Activated naive CD4-positive, alpha-beta T cell (primary cell): ENCODE results near the gene ETF1.

Source experiments
- DNase-seq, 4 experiments: peaks; one replicate each; lab custom pipeline; 2025; lab: John Stamatoyannopoulos, UW

ETF1 gene

DNA sequence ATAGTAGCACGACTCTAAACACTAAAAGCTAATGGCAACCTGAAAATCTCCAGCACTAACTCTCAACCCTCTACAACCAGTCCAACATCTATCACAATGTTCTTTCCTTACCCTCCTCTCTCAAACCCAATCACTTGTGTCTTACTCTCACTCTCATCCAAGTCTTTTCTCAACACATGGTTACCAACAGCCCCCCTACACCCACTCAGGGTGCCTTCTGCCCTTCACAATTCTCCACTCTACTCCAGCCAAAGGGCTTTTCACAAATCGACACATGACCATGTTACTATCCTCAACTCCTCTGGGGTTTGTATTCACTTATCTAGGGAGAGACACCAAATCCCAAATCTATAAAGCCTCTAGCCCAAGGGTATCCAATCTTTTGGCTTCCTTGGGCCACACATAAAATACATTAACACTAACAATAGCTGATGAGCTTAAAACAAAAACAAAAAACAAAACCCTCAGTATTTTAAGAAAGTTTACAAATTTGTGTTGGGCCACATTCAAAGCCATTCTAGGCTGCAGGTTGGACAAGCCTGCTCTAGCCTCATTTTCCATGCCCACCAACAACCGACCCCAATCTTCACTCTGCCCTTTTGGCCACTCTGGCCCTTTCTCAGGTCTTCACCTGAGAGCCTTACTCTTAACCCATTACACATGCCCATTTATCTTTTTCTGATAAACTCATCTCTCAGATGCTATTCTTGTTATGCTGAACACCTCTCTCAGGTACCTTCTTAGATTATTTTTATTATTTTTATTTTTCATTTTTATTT is 20.5 kb upstream of the ETF1 start:
- no peak for DNase-seq

DNA sequence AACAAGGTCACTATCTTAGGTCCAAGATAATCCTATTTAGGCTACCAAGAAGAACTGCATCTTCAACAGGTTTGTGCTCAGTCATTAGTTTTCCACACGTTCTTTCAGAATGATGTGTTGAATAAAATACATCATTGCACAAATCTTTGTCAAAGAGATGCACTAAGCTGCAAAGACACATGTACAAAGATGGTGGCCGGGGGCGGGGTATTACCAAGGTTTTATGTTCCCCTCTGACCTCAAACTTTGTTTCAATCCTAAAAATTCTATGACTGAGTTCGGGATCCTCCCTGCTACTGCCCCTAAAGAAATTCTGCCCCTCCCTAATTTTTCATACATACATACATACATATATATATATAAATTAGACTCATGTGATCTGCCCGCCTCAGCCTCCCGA is 17.9 kb upstream of the ETF1 start:
- DNase-seq: no peak

DNA sequence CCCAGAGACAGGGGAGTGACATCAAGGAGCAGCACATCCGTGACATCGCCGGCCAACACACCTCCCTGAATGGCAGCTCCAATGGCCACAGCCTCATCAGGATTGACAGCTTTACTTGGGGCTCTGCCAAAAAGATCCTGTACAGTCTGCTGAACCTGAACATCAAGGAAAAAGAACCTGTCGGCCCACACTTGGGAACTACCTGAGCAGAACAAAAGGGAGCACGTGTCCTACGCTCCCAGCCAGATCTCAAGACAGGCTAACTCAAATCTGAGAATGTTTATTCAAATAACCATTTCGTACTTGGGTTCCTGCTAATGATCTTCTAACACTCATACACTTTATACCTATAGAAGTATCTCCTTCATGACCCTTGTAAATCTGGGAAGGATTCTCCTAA is 16.9 kb upstream of the ETF1 start:
- DNase-seq: no peak

DNA sequence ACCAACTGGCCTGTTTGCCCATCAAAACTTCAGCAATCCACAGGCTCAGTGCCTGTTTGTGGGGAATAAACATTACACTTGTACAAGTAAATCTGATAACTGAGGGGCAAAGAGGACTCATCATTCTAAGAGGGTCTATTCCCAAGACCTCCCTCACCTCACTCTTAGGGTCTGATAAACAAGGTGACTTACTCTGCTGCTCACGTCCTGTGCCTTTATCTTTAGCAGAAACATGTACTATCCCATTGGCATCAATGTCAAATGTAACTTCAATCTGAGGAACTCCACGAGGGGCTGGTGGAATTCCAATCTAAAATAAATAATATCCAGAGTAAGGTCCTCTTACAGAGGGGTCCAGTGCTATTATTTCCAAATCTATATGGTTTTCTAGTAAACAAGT is 14.6 kb upstream of the ETF1 start:
- no peak for DNase-seq

DNA sequence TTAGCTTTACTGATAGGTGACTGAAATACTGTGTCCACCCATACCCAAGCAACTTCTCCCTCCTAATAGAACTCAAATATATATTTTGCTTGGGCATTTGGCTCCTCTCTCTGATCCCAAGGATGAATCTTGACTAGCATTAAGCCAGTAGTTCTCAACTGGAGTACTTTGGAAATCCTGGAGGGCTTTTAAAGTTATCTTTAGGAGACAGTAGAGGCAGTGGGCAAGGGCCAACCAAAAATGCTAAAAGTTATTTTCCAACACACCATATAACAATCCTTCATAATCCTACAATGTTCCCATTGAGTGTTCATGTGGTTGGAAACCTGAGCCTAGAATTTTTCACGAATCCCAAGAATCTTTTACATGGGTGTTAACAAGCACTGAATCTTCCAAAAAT is 11.1 kb upstream of the ETF1 start:
- no peak for DNase-seq

DNA sequence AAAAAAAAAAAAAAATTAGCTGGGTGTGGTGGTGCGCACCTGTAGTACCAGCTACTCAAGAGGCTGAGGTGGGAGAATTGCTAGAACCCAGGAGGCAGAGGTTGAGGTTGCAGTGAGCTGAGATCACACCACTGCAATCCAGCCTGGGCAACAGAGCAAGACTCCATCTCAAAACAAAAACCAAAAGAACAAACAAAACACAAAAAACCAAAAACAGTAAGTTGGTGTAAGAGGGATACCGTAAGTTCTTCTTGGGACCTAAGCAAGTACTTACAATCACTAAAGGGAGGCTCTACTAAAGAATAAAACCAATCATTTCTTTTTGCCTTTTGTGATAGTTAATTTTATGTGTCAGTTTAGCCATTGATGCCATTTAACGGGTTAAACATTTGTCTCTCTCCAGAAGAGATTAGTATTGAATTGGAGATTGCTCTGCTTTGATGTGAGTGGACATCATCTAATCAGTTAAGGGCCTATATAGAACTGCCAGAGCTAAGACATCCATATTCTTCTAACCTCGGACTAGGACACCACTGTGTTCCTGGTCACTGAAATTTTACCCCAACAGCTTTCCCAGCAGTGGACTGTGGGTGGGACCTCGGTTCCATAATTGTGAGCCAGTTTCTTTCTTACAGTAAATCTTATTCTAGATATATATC is 10.5 kb upstream of the ETF1 start:
- no peak for DNase-seq

DNA sequence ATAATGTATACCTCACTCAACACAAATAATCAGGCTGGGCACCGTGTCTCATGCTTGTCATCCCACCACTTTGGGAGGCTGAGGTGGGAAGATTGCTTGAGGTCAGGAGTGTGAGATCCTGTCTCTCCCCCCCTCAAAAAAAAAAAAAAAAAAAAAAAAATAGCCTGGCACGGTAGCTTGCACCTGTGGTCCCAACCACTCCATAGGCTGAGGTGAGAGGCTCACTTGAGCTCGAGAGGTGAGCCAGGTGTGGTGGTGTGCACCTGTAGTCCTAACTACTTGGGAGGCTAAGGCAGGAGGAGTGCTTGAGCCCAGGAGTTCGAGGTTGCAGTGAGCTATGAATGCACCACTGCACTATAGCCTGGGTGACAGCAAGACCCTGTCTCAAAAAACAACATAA is 9.6 kb upstream of the ETF1 start:
- DNase-seq: no peak

DNA sequence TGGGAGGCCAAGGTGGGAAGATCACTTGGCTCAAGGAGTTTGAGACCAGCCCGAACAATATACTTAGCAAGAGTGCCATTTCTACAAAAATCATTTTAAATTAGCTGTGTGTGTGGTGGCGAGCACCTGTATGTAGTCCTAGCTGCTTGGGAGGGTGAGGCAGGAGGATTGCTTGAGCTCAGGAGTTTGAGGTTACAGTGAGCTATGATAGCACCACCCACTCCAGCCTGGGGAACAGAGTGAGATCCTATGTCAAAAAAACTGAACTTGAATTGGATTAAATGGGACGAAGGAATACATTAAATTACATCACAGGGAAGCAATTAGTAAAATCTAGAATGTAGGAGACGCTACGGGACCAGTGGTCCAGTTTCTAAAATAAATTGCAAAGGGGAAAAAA is 6.4 kb upstream of the ETF1 start:
- DNase-seq: no peak

DNA sequence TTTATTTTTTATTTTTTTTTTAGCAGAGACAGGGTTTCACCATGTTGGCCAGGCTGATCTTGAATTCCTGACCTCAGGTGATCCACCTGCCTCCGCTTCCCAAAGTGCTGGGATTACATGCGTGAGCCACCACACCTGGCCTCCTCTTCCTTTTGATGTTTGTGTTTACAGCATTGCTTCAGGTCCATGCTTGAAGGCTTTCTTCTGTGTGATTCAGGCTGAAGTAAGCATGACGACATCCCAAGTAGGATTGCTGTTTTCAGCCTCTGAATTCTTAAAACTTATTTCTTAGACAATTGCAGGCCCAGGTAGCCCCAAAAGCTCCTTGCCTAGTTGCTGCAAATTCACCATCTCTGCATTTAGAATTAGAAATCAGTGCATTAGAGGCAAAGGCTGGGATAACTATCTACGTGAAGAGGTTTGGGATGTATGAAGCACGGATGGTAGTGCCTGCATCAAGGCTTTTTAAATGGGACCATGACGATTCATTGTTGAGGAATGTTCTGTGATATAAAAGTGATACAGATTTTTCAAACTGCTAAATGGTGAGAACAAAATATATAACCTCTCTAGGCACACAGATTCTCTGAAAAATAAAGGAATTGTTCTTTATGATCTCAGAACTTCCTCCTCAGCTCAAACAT is 3.0 kb upstream of the ETF1 start:
- no peak for DNase-seq

DNA sequence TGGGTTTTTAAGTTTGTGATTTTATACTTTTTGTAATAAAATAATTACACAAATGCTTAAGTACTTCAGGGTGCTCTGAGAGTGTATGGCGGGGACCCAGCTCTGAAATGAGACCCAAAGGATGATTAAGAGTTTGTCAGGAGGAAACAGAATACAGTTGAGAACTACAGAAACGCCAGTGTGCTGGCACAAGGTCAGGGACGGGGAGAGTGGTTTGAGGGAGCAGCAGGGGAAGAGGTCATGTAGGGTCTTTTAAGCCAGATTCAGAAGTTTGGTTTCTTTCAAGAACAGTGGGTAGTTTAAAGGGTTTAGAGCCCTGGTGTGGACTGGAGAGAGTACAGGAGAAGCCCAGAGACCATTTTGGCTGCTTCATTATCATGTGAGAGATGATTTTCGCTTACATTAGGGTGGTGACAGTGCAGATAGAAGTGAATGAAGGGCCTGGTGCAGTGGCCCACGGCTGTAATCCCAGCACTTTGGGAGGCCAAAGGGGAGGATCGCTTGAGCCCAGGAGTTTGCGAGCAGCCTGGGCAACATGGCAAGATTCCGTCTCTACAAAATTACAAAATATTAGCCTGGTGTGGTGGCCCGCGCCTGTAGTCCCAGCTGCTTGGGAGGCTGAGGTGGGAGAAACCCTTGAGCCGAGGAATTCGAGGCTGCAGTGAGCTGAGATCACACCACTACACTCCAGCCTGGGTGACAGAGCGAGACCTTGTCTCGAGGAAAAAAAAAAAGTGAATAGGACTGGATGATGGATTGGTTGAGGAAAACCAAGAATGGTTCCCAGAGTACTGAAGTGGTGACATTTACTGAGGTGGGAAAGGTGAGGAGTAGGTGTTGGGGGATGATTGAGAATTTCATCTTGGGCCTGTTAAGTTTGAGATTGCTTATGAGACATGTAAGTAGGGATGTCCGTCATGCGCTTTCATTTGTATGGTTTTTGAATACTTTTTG is 1.4 kb upstream of the ETF1 start:
- no peak for DNase-seq

DNA sequence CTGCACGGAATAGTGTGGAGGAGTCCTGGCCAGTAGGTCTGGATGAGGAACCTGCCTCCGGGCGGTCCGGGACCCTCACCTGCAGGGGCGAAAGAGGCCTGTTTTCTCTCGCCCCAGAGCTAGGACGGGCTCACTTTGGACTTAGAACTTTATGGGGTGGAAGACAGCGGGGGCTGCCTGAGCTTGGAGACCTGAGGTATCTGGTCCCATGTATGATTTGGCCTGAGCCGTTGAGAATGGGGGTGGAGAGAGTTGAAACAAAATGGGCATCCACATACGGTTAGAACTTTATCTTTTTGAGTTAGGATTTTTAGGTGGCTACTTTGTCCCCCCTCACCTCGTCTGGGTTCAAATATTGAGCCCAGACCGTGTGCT is 681 bp upstream of the ETF1 start:
- no peak for DNase-seq

DNA sequence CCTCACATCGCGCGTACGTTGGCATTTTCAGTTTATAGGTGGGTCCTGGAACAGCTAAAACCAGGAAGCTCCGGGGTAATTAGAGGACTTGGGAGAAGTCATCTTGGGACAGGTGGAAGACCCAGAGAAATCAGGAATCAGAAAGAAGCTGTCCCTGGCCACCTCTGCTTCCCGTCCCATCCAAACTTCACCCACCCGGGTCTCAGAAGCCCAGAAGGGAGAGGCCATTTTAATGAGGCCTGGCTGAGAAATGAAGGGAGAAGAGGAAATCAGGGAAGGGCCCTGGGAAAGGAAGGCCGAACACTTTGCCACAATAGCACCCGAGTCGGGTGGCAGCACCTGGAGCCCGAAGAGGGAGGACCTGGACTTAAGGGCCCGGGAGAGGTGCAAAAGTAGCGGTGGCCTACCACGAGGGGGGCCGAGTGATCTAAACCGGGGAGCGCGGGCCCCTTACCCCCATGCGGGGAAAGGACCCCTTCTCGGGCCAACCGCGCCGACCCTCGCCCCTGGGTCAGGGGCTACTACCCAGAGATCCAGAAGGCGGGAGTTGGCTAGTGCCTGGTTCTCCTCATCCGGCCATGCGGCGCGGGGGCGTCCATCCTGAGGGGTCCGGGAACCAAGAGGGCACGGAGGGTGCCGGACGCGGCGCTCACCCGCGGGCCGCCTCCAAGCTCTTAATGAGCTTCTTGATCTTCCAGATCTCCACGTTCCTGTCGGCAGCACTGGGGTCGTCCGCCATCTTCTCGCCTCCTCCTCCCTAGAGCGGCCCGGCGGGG is 668 bp downstream of the ETF1 start:
- no peak for DNase-seq

DNA sequence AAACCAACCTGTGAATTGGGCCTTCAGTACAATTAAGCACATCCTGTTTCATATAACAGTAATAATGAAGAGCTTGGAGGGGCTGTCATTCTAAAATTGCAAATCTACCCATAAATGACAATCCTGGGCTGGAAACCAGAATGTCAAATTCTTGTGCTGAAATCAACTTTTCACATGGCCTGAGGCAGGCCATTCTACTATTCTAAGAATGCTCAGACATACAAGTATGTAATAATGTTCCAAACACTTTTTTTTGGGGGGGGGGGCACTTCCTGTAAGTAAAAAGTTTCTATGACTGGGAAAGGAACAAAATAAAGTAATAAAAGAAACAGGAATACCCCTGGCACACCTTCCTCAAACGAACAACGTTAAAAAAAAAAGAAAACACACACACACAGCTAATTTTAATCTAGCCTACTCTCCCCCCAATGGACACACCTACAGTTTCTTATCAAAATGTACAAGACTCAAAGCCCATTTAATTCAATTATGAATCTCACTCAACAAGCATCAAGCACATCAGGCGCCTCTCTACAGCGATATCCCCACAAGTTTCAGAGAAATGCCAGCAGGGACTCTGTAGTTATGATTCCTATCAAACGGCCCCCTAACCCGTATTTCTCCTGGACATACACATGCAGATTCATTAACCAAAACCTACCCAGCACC is 1.4 kb downstream of the ETF1 start:
- DNase-seq: no peak

DNA sequence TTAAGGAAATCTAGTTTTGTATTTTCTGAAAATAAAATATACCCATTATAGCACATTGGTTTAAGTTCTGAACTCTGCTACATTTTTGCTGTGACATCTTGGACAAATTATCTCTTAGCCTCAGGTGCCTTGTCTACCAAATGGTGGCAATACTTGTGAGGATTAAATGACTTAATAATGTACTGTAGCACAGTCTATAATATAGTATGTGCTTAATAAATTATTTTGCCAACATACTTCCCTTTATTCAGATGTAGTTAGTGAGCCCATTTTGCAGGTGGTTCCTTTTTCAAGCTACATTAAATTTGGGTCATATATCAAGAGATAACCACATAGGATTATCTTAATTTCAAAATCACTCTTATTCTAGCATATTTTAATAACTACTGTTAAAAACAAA is 3.2 kb downstream of the ETF1 start:
- DNase-seq: no peak

DNA sequence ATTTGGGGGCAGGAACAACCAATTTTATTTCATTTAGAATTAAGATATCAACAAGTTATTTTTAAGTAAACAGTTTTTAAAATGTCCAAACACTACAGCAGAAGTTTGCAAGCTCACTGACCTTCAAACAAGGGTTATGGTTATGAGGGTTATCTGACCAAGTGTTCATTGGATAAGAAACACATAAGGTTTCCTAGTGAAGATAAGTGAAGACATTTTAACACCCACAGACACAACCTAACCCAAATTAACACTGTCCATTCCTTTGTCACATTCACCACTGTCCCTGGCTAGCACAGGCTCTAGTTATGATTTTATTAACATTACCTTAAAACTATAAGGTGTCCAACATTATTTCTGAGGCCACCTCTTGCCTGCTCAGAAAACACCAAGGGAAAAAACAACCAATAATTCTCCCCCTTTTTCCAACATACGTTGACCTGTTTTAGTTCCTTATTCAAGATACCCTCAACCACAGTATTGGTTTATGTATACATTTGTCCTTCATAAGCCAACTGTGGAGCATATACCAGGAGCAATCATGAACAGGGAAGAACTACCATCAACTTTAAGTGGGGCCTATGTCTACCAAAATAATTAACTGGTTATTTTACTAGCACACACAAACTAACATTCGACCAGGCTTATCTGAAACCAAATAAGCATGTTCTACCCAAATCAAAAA is 4.0 kb downstream of the ETF1 start:
- no peak for DNase-seq

DNA sequence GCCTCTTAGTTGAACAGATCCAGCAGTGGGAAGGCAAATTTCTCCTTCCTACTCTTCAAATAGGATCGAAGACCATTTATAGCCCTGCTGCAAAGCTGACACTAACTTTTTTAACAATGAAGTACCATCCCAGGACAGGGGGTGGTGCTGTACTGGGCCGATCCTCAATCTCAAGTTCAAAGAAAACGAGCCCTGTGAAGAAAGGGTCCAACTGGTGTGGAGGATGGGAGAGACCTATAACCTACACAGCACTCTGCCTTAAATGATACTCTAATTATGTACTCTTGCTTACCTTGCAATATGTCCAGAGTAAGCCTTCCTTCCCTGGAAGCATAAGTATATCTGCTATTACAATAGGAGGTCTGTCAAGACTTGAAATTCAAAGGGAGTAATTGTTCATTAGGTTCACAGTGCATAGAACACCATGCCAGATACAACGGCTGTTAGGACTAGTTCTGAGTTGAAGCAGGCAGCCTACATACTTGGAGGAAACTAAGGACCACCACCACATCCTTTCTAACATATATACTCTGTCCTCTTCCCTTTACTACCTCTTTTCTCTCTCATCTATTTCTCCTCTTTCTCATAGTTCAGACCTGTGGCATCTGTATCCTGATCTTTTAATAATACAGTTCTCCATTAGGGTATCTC is 6.2 kb downstream of the ETF1 start:
- DNase-seq: no peak

DNA sequence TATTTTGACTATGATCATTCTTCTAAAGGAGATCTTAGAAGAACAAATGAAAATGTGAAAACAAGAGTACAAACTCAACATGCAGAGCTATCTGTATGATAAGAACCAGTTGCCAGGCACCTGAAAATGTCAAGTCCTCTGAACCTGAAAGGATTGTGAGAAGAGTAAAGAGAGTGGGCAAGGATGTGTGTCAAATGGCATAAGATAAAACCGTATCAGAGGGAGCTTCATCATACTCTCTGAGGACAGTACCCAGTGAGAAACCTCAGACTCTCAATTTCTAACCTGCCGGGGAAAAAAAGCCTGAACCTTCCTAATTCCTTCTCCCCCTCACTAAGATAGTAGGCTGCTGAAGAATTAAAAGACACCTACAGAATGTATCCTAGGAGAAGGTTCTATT is 6.8 kb downstream of the ETF1 start:
- DNase-seq: no peak

DNA sequence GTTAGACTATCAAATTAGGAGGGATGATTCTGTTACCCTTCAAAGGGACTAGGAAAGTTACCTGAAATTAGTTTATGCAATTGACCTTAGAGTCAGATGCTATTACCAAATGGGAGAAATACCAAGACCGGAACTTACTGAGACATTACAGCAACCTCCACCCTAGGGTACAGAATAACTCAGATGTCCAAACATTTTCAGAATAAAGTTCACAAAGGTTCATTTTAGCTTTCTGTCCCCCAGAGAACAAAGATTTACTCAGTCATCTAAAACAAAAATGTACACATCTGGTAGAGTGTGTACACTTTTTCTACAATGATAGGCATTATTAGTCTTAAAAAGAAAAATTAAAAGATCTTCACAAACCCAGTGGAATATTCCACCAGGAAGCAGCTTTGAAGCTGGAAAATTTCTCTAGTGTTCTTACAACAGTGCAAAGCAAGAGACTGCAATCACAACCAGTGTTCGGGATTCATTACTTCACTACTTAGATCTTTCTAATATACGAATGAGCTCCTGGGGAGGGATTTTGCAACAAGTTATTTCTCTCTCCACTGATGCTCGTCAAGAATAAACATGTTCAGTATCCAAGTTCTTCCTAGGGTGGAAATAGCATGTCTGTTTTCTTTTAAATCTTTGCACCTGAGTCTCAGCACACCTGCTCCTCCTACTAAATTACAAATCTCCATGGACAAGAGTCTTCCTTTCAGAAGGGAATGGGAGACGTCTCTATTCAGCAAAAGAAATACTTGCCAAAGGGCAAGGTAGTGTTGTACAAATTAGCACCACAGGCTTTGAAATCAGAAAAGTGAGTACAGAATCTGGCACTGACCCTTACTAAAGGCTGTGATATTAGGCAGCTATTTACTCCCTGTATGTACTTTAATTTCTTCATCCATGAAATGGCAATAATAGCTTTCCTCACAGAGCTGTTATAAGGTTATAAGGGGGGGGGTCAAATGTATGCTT is 8.8 kb downstream of the ETF1 start:
- no peak for DNase-seq

DNA sequence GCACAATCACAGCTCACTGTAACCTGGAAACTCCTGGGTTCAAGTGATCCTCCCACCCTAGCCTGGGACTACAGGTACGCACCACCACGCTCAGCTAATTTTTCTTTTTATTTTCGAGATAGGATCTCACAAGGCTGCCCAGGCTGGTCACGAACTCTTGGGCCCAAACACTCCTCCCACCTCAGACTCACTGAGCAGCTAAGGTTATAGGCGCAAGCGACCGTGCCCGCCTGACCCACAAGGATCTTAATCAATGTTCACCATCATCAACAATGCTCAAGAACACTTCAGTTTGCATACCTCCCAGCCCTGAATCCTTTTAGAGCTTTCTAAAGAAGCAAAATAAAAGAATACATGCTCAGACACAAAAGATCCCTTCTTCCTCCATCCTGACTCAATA is 13.2 kb downstream of the ETF1 start:
- DNase-seq: no peak
